Measurements from ENCODE around the gene LUZP1. TPM values are rescaled to one million over a fixed set of nuclear protein-coding genes. Genes with fewer than 3 reads are reported as not detected.
A peak's percentile ranks its signal among the peaks of the same experiment; 100 is the strongest.

The LUZP1 gene
- total and polyA plus RNA-seq, 2 experiments from 2014 or later, result 45.7 to 152 TPM

DNA sequence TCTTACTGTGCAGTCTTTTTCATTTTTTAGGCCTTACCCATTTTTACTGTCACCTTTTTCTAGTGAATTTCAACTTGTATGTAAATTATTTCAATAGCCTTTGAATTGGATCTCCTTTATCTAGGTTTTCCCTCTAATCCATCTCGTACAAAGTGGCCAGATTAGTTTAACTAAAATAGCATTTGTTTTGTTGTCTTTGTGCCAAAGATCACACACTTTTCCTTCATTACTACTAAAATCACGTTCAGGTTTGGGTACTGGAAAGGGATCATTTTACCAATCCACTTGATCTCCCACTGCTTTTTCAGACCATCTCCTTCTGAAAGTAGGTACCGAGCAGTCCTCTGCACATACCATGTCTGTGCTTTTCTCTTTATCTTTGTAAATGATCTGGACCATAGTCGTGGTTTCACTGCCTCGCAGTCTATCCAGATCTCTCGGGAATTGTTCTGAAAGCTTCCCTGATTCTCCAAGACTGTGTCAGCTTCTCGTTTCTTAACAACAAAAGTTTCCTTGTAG lies 129.3 kb downstream of the LUZP1 start:
- Histone ChIP-seq H3F3A (replicated peaks; ENCODE audit: low read depth) (no peaks in the 10 kb centered on the region), H3K4me1 (ENCODE audit: insufficient read depth) (peaks cover 26% of the 10 kb centered on the region), H3K4me3 (no peak overlapping the region), H3K27me3 (ENCODE audit: insufficient read depth) (no peaks in the 10 kb centered on the region), H3K27ac (ENCODE audit: low read depth) (no peak overlapping the region), H3K79me2 (replicated peaks; ENCODE audit: insufficient read depth) (peaks cover 98% of the 10 kb centered on the region), H3K4me2 (peak overlapping the region; percentile 45), H3K36me3 (ENCODE audit: insufficient read depth) (no peaks in the 10 kb centered on the region), H3K9me2 (ENCODE audit: insufficient read depth) (no peaks in the 10 kb centered on the region), H2AFZ (no peak overlapping the region), H4K20me1 (replicated peaks; ENCODE audit: insufficient read depth) (peaks cover 80% of the 10 kb centered on the region)
- Mint-ChIP-seq H3K27ac (peak overlapping the region; percentile 49), H3K4me3 (no peak overlapping the region), H3K36me3 (ENCODE audit: low read depth) (peaks cover 4% of the 10 kb centered on the region; the same call in 2 of the 3 replicates), H3K4me1 (peaks cover 47% of the 10 kb centered on the region), H3K27me3 (ENCODE audit: insufficient read depth, low read depth, poor library complexity) (no peaks in the 10 kb centered on the region), H3K9me3 (no peaks in the 10 kb centered on the region)
- ATAC-seq (no peak), DNase-seq (ENCODE audit: low spot score) (no peak)
- TF ChIP-seq REST (IDR thresholded peaks at IDR 0.05; ENCODE audit: unreplicated experiment) (no peak), EZH2 (IDR thresholded peaks at IDR 0.05; ENCODE audit: low read depth, unreplicated experiment) (no peak), ZNF462 (CRISPR knock-in tag; IDR thresholded peaks at IDR 0.05) (no peak), JUNB (IDR thresholded peaks at IDR 0.05; ENCODE audit: unreplicated experiment) (no peak)
- TF ChIP-seq, protein P1, sequence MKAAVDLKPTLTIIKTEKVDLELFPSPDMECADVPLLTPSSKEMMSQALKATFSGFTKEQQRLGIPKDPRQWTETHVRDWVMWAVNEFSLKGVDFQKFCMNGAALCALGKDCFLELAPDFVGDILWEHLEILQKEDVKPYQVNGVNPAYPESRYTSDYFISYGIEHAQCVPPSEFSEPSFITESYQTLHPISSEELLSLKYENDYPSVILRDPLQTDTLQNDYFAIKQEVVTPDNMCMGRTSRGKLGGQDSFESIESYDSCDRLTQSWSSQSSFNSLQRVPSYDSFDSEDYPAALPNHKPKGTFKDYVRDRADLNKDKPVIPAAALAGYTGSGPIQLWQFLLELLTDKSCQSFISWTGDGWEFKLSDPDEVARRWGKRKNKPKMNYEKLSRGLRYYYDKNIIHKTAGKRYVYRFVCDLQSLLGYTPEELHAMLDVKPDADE (IDR thresholded peaks at IDR 0.05), result no peak

Data from GM23338 (cell line).